Nephron (organoid): ENCODE measurements around the gene MYOZ1.
A peak's percentile ranks its signal among the peaks of the same experiment; 100 is the strongest.
"Not testable (repeated sequence)": the region's sequence is repeated elsewhere in the genome, so short reads cannot be mapped to it uniquely, and the experiment has no call there.

Experiments used
- H3K27ac Mint-ChIP-seq, 3 experiments: 2 replicates each; pipeline ENCODE4 v1.8.0; 2020; ENCODE audit warnings: mixed read lengths in 3 of 3, mild to moderate bottlenecking in 2 of 3, moderate library complexity in 1 of 3
- H3K27me3 Mint-ChIP-seq: 2 replicates; pipeline ENCODE4 v1.8.0; 2021; ENCODE audit warnings: low read depth, mild to moderate bottlenecking, moderate library complexity, mixed read lengths
- H3K36me3 Mint-ChIP-seq: 2 replicates; pipeline ENCODE4 v1.8.0; 2020; ENCODE audit warnings: low read depth, mixed read lengths
- H3K4me1 Mint-ChIP-seq: 2 replicates; pipeline ENCODE4 v1.8.0; 2020; ENCODE audit warnings: mixed read lengths
- H3K4me3 Mint-ChIP-seq, 3 experiments: 2 replicates each; pipeline ENCODE4 v1.8.0; 2020; ENCODE audit warnings: mild to moderate bottlenecking in 3 of 3, mixed read lengths in 3 of 3, moderate library complexity in 2 of 3
- H3K9me3 Mint-ChIP-seq: 2 replicates; pipeline ENCODE4 v1.8.0; 2020; ENCODE audit warnings: mixed read lengths
- CTCF ChIP-seq, 3 experiments: fragments of 200-600 bp; sonication (generic); IDR thresholded peaks; one replicate each; pipeline ENCODE4 v1.5.0; 2021; ENCODE audit warnings: antibody characterized with exemption in 3 of 3; ENCODE audit not compliant: unreplicated experiment in 3 of 3

The MYOZ1 gene

GRCh38 chr10:73625004-73625883, 16.0 kb downstream of the MYOZ1 start:
- Mint-ChIP-seq H3K36me3 (peaks cover 3% of the 10 kb centered on the region), H3K4me1 (peaks cover 23% of the 10 kb centered on the region), H3K9me3 (no peaks in the 10 kb centered on the region), H3K27me3 (no peaks in the 10 kb centered on the region), H3K4me3 (peak overlapping the region; percentile 95 to 97 (median 96)), H3K27ac (peak overlapping the region; percentile 98 to 99 (median 99))
- TF ChIP-seq CTCF (IDR thresholded peaks at IDR 0.05; ENCODE audit: unreplicated experiment in 3 of 3) = no peak

DNA sequence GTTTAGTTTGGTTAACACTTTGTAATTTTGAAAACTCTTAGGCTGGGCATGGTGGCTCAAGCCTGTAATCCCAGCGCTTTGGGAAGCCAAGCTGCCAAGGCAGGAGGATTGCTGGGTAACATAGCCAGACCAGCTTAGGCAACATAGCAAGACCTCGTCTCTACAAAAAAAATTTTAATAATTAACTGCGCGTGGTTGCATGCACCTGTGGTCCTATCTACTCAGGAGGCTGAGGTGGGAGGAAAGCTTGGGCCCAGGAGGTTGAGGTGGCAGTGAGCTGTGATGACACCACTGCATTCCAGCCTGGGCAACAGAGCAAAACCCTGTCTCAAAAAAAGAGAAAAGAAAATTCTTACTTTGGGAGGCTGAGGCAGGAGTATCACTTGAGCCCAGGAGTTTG, 18.2 kb downstream of the MYOZ1 start:
- Mint-ChIP-seq H3K27ac (peak overlapping the region; percentile 28 to 62 (median 54)), H3K9me3 (no peaks in the 10 kb centered on the region), H3K4me3 (peak overlapping the region in 2 of 3 experiments; percentile 34 to 49)

DNA sequence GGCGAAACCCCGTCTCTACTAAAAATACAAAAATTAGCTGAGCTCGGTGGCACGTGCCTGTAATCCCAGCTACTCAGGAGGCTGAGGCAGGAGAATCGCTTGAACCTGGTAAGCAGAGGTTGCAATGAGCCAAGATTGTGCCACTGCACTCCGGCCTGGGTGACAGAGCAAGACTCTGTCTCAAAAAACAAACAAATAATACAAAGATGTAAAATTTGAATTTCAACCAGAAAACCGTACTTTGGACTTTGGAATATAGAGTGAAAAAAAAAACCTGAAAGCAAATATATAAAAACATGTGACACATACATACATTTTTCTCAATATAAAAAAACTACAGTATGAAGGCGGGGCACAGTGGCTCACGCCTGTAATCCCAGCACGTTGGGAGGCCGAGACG, 20.3 kb downstream of the MYOZ1 start:
- not testable (repeated sequence) for H3K4me3 Mint-ChIP-seq, H3K36me3 Mint-ChIP-seq, H3K9me3 Mint-ChIP-seq, H3K27ac Mint-ChIP-seq, H3K27me3 Mint-ChIP-seq
- H3K4me1 Mint-ChIP-seq = peaks cover 16% of the 10 kb centered on the region

More for the DNA sequence above, 18.2 kb downstream of the MYOZ1 start:
- Mint-ChIP-seq H3K27me3 (no peaks in the 10 kb centered on the region), H3K36me3 (peaks cover 3% of the 10 kb centered on the region), H3K4me1 (peaks cover 23% of the 10 kb centered on the region)
- TF ChIP-seq CTCF (IDR thresholded peaks at IDR 0.05; ENCODE audit: unreplicated experiment in 3 of 3) = no peak

DNA sequence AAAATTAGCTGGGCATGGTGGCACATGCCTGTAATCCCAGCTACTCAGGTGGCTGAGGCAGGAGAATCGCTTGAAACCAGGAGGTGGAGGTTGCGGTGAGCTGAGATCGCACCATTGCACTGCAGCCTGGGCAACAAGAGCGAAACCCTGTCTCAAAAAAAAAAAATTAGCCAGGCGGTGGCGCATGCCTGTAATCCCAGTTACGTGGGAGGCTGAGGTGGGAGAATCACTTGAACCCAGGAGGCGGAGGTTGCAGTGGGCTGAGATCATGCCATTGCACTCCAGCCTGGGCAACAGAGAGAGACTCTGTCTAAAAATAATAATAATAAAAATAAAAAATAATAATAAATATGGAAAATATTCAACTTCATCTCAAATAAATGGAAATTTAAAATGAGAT, 24.1 kb downstream of the MYOZ1 start:
- not testable (repeated sequence) for H3K27ac Mint-ChIP-seq, H3K36me3 Mint-ChIP-seq, H3K4me3 Mint-ChIP-seq, H3K27me3 Mint-ChIP-seq, H3K4me1 Mint-ChIP-seq, H3K9me3 Mint-ChIP-seq

DNA sequence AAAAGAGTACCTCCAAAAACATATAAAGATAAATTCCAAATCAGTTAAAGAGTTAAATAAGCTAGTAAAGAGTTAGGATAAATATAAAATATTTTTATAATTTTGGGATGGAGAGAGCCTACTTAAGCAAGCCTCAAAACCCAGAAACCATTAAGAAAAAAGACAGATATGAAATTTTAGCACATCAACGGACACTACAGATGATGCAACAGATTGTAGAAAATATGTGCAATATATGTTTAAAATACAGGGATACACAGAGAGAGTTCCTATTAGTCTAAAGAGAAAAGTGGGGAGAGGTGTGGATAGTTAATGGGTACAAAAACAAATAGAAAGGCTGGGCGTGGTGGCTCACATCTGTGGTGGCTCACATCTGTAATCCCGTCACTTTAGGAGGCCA, 26.6 kb downstream of the MYOZ1 start:
- Mint-ChIP-seq H3K36me3 (peaks cover 4% of the 10 kb centered on the region), H3K27me3 (no peaks in the 10 kb centered on the region), H3K4me3 (no peak overlapping the region), H3K4me1 (no peaks in the 10 kb centered on the region), H3K27ac (no peak overlapping the region), H3K9me3 (no peaks in the 10 kb centered on the region)
- TF ChIP-seq CTCF (IDR thresholded peaks at IDR 0.05; ENCODE audit: unreplicated experiment in 3 of 3) = no peak

DNA sequence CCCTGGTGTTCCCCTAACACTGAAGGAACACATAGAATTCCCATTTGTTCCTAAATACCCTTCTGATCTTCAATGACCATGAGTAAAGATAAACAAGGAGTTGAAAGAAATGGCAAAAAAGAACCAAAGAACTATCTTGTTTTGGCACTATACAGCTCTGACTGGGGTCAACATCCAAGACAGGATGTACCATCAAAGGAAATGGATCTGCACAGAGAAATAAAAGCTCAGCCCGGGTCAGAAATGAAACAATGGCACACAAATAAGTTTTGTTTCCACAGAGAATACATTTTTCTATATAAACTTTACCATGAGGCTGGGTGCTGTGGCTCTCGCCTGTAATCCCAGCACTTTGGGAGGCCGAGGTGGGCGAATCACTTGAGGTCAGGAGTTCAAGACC, 32.2 kb downstream of the MYOZ1 start:
- H3K36me3 Mint-ChIP-seq = peaks cover 9% of the 10 kb centered on the region

More for the DNA sequence above, 32.2 kb downstream of the MYOZ1 start:
- H3K4me3 Mint-ChIP-seq = no peak overlapping the region
- no peak overlapping the region for H3K27ac Mint-ChIP-seq
- H3K4me1 Mint-ChIP-seq = no peaks in the 10 kb centered on the region
- no peak for TF ChIP-seq CTCF (IDR thresholded peaks at IDR 0.05; ENCODE audit: unreplicated experiment in 3 of 3)
- no peaks in the 10 kb centered on the region for H3K27me3 Mint-ChIP-seq
- H3K9me3 Mint-ChIP-seq = no peaks in the 10 kb centered on the region
